Endodermal cell (in vitro differentiated cells): ENCODE data around the gene GKN1. TPM values are rescaled to one million over a fixed set of nuclear protein-coding genes. Genes with fewer than 3 reads are reported as not detected.

Experiments used
- DNase-seq: peaks from one replicate; pipeline ENCODE4 v3.0.0-alpha.2; 2017
- H3K27ac ChIP-seq: 2 replicates; pipeline ENCODE4 v1.5.1; 2013; ENCODE audit warnings: mild to moderate bottlenecking, low read depth, low read length, moderate library complexity
- H3K27me3 ChIP-seq: 2 replicates; pipeline ENCODE4 v1.6.1; 2013; ENCODE audit warnings: mild to moderate bottlenecking, low read length, moderate library complexity; ENCODE audit not compliant: insufficient read depth, control insufficient read depth, poor library complexity, severe bottlenecking
- H3K36me3 ChIP-seq: 2 replicates; pipeline ENCODE4 v1.7.0; 2013; ENCODE audit warnings: mild to moderate bottlenecking, low read length, moderate library complexity; ENCODE audit not compliant: control insufficient read depth, insufficient read depth
- H3K4me1 ChIP-seq: one replicate; pipeline ENCODE4 v1.7.0; 2013; ENCODE audit warnings: low read length; ENCODE audit not compliant: control insufficient read depth, insufficient read depth
- H3K4me3 ChIP-seq: 2 replicates; pipeline ENCODE4 v1.5.1; 2013; ENCODE audit warnings: mild to moderate bottlenecking, low read length, moderate library complexity
- H3K9ac ChIP-seq: 2 replicates; pipeline ENCODE4 v1.6.1; 2013; ENCODE audit warnings: mild to moderate bottlenecking, low read length, moderate library complexity; ENCODE audit not compliant: poor library complexity, severe bottlenecking; ENCODE audit errors: extremely low read depth
- H3K9me3 ChIP-seq: 2 replicates; pipeline ENCODE4 v1.6.1; 2013; ENCODE audit warnings: mild to moderate bottlenecking, low read length, moderate library complexity; ENCODE audit not compliant: control insufficient read depth
- H3K27ac Mint-ChIP-seq: 2 replicates; pipeline ENCODE4 v1.8.0; 2020; ENCODE audit warnings: mixed read lengths
- H3K27me3 Mint-ChIP-seq: 2 replicates; pipeline ENCODE4 v1.8.0; 2021; ENCODE audit warnings: mild to moderate bottlenecking, mixed read lengths; ENCODE audit not compliant: insufficient read depth
- H3K36me3 Mint-ChIP-seq: 2 replicates; pipeline ENCODE4 v1.8.0; 2020; ENCODE audit warnings: low read depth, mixed read lengths
- H3K4me1 Mint-ChIP-seq: 2 replicates; pipeline ENCODE4 v1.8.0; 2020; ENCODE audit warnings: mixed read lengths
- H3K4me3 Mint-ChIP-seq: 2 replicates; pipeline ENCODE4 v1.8.0; 2020; ENCODE audit warnings: mild to moderate bottlenecking, moderate library complexity, mixed read lengths
- H3K9me3 Mint-ChIP-seq: 2 replicates; pipeline ENCODE4 v1.8.0; 2020; ENCODE audit warnings: mild to moderate bottlenecking, mixed read lengths
- CTCF ChIP-seq: fragments of 200-600 bp; sonication (generic); conservative IDR thresholded peaks from 2 replicates; pipeline ENCODE4 v1.5.0; 2021; ENCODE audit warnings: antibody characterized with exemption, mild to moderate bottlenecking
- WGBS, 2 experiments: methylation state at CpG; one replicate each; pipeline versions ENCODE4 v1.1.5 to v1.1.7; 2013; ENCODE audit warnings: missing lambda C conversion rate in 2 of 2, mixed read lengths in 1 of 2; ENCODE audit not compliant: insufficient coverage in 1 of 2, insufficient read length in 1 of 2; 5-methylcytosine and 5-hydroxymethylcytosine counted together
- long read RNA-seq, 4 experiments: library from polyadenylated mRNA in 2 of 4; library from RNA in 1 of 4; library from capped mRNA in 1 of 4; stranded (forward) in 3 of 4; unstranded in 1 of 4; transcript quantifications; one replicate each; pipeline ENCODE4 v2.0.0, GENCODE V29; 2020 to 2021; ENCODE audit warnings: inconsistent platforms in 1 of 4
- polyA plus RNA-seq, 2 experiments: library from polyadenylated mRNA; stranded (reverse); fragments of 50-300 nt; gene quantifications; one replicate each; pipeline ENCODE4 v1.2.3, GENCODE V29; 2013
- total RNA-seq, 2 donors: library from RNA; stranded (reverse); fragmentation: NEBNext Ultra II Directional in 1 of 2; extraction: Animal tissue kit (Norgen Biotek cat#: 25700) in 1 of 2; gene quantifications; 2 replicates in 1 of 2; 3 replicates in 1 of 2; pipeline ENCODE4 v1.2.1, GENCODE V29; 2021

GKN1 gene
- total RNA-seq, result not detected
- polyA plus RNA-seq (2013, experiment 1 of 2), result not detected
- polyA plus RNA-seq (2013, experiment 2 of 2), result not detected
- long read RNA-seq, experiment 1, result 0 reads
- long read RNA-seq, experiment 2, result 0 reads
- long read RNA-seq, experiment 3, result 0 reads
- long read RNA-seq, experiment 4, result 0 reads

- no peak for DNase-seq
- no peaks in the 10 kb centered on the region for H3K27me3 ChIP-seq
- H3K36me3 ChIP-seq, result no peaks in the 10 kb centered on the region
- no peaks in the 10 kb centered on the region for H3K4me1 ChIP-seq
- no peak for TF ChIP-seq CTCF
- Mint-ChIP-seq H3K4me1 (peaks cover 10% of the 10 kb centered on the region), H3K27ac (no peak within 1 kb of the TSS), H3K9me3 (no peaks in the 10 kb centered on the region), H3K27me3 (no peaks in the 10 kb centered on the region), H3K4me3 (no peak within 1 kb of the TSS), H3K36me3 (no peaks in the 10 kb centered on the region)
- H3K9ac ChIP-seq, result no peak within 1 kb of the TSS
- H3K27ac ChIP-seq, result no peak within 1 kb of the TSS
- H3K4me3 ChIP-seq, result no peak within 1 kb of the TSS
- H3K9me3 ChIP-seq, result no peaks in the 10 kb centered on the region
- whole genome bisulfite sequencing, 2 experiments, result 55 to 60% methylated on average over 1 to 3 of the region's 3 CpGs
Measured at GRCh38 chr2:68974251-68974650, at the start of gene GKN1. GKN1 (plus strand) TSS chr2:68974636; CDS start chr2:68974678, 42 bp downstream.

GRCh38 chr2:68925295-68925896, 49.0 kb upstream of the GKN1 start:
- no peaks in the 10 kb centered on the region for H3K4me1 Mint-ChIP-seq
- DNase-seq, result peak; percentile 77
- peak; percentile 90 for TF ChIP-seq CTCF
- H3K9me3 Mint-ChIP-seq, result no peaks in the 10 kb centered on the region
- Histone ChIP-seq H3K9me3 (no peaks in the 10 kb centered on the region), H3K27me3 (no peaks in the 10 kb centered on the region), H3K9ac (no peak overlapping the region), H3K4me1 (no peaks in the 10 kb centered on the region), H3K27ac (no peak overlapping the region), H3K36me3 (no peaks in the 10 kb centered on the region), H3K4me3 (no peak overlapping the region)
- H3K27ac Mint-ChIP-seq, result no peak overlapping the region
- 51 to 60% methylated on average over 6 to 9 of the region's 9 CpGs for WGBS, 2 experiments
- H3K36me3 Mint-ChIP-seq, result no peaks in the 10 kb centered on the region
- H3K27me3 Mint-ChIP-seq, result peaks cover 7% of the 10 kb centered on the region
- H3K4me3 Mint-ChIP-seq, result no peak overlapping the region

GRCh38 chr2:68926796-68927195, 47.6 kb upstream of the GKN1 start:
- no peak for DNase-seq
- H3K9me3 ChIP-seq, result no peaks in the 10 kb centered on the region
- no peak for TF ChIP-seq CTCF
- Mint-ChIP-seq H3K27ac (no peak overlapping the region), H3K4me1 (peaks cover 2% of the 10 kb centered on the region), H3K36me3 (no peaks in the 10 kb centered on the region), H3K4me3 (no peak overlapping the region), H3K27me3 (peaks cover 9% of the 10 kb centered on the region), H3K9me3 (no peaks in the 10 kb centered on the region)
- 81 to 83% methylated on average over 3 to 4 of the region's 4 CpGs for WGBS, 2 experiments
- H3K27me3 ChIP-seq, result no peaks in the 10 kb centered on the region
- no peak overlapping the region for H3K9ac ChIP-seq
- H3K36me3 ChIP-seq, result no peaks in the 10 kb centered on the region
- no peak overlapping the region for H3K4me3 ChIP-seq
- no peaks in the 10 kb centered on the region for H3K4me1 ChIP-seq
- H3K27ac ChIP-seq, result no peak overlapping the region
